Nephron (organoid): Measurements from ENCODE around the gene ARL5A.
"Not testable (repeated sequence)": the region's sequence is repeated elsewhere in the genome, so short reads cannot be mapped to it uniquely, and the experiment has no call there.

Experiments used
- H3K27ac Mint-ChIP-seq, 3 experiments: 2 replicates each; pipeline ENCODE4 v1.8.0; 2020; ENCODE audit warnings: mixed read lengths in 3 of 3, mild to moderate bottlenecking in 2 of 3, moderate library complexity in 1 of 3
- H3K27me3 Mint-ChIP-seq: 2 replicates; pipeline ENCODE4 v1.8.0; 2021; ENCODE audit warnings: low read depth, mild to moderate bottlenecking, moderate library complexity, mixed read lengths
- H3K36me3 Mint-ChIP-seq: 2 replicates; pipeline ENCODE4 v1.8.0; 2020; ENCODE audit warnings: low read depth, mixed read lengths
- H3K4me1 Mint-ChIP-seq: 2 replicates; pipeline ENCODE4 v1.8.0; 2020; ENCODE audit warnings: mixed read lengths
- H3K4me3 Mint-ChIP-seq, 3 experiments: 2 replicates each; pipeline ENCODE4 v1.8.0; 2020; ENCODE audit warnings: mild to moderate bottlenecking in 3 of 3, mixed read lengths in 3 of 3, moderate library complexity in 2 of 3
- H3K9me3 Mint-ChIP-seq: 2 replicates; pipeline ENCODE4 v1.8.0; 2020; ENCODE audit warnings: mixed read lengths
- TF ChIP-seq, protein P1 (sequence below), 3 experiments: fragments of 200-600 bp; sonication (generic); IDR thresholded peaks; one replicate each; pipeline ENCODE4 v1.5.0; 2021; ENCODE audit warnings: antibody characterized with exemption in 3 of 3; ENCODE audit not compliant: unreplicated experiment in 3 of 3

Gene ARL5A

DNA sequence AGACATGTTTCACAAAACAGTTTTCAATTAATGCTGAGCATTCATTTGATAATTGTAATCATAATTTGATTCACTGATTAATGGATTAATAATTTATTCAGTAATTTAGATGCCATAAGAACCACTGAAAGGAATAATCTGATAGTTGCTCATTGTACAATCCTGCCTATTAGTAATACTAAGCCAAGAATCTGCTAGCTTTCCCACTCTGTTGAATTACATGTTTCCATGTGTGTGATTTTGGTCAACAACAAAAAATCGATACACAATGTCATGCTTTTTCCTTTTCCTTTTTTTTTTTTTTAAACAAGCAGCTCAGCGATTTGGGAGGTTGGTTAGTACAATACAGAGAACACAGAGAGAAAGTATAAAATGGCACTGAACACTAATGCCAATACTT is 25.9 kb downstream of the ARL5A start:
- no peak overlapping the region for H3K27ac Mint-ChIP-seq
- H3K36me3 Mint-ChIP-seq, result peaks cover 18% of the 10 kb centered on the region
- no peaks in the 10 kb centered on the region for H3K27me3 Mint-ChIP-seq
- H3K4me3 Mint-ChIP-seq, result no peak overlapping the region
- TF ChIP-seq, protein P1, sequence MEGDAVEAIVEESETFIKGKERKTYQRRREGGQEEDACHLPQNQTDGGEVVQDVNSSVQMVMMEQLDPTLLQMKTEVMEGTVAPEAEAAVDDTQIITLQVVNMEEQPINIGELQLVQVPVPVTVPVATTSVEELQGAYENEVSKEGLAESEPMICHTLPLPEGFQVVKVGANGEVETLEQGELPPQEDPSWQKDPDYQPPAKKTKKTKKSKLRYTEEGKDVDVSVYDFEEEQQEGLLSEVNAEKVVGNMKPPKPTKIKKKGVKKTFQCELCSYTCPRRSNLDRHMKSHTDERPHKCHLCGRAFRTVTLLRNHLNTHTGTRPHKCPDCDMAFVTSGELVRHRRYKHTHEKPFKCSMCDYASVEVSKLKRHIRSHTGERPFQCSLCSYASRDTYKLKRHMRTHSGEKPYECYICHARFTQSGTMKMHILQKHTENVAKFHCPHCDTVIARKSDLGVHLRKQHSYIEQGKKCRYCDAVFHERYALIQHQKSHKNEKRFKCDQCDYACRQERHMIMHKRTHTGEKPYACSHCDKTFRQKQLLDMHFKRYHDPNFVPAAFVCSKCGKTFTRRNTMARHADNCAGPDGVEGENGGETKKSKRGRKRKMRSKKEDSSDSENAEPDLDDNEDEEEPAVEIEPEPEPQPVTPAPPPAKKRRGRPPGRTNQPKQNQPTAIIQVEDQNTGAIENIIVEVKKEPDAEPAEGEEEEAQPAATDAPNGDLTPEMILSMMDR (IDR thresholded peaks at IDR 0.05; ENCODE audit: unreplicated experiment in 3 of 3), result no peak
- H3K9me3 Mint-ChIP-seq, result no peaks in the 10 kb centered on the region
- peaks cover under 1% of the 10 kb centered on the region for H3K4me1 Mint-ChIP-seq

DNA sequence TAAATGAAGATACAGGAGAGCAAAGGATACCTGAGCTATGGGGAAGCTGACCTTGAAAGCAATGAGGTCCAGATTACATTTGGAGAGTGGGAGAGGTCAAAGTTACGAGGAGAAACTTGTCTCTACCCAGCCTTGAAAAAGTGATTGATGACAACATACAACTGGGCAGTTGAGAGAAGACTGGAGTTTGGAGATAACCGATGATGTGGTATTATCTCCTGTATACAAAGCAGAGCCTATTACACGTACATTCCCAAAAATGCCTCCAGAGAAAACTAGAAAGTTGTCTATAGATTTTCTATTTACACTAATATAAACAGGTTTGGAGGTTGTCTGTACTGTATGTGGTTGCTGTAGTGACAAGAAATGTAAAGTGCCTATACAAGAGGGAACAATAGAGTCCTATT is 28.3 kb downstream of the ARL5A start:
- no peak overlapping the region for H3K27ac Mint-ChIP-seq
- peaks cover 22% of the 10 kb centered on the region for H3K36me3 Mint-ChIP-seq
- no peaks in the 10 kb centered on the region for H3K27me3 Mint-ChIP-seq
- H3K9me3 Mint-ChIP-seq, result no peaks in the 10 kb centered on the region
- no peak overlapping the region for H3K4me3 Mint-ChIP-seq
- peaks cover 17% of the 10 kb centered on the region for H3K4me1 Mint-ChIP-seq
- TF ChIP-seq, protein P1 (IDR thresholded peaks at IDR 0.05; ENCODE audit: unreplicated experiment in 3 of 3), result no peak

DNA sequence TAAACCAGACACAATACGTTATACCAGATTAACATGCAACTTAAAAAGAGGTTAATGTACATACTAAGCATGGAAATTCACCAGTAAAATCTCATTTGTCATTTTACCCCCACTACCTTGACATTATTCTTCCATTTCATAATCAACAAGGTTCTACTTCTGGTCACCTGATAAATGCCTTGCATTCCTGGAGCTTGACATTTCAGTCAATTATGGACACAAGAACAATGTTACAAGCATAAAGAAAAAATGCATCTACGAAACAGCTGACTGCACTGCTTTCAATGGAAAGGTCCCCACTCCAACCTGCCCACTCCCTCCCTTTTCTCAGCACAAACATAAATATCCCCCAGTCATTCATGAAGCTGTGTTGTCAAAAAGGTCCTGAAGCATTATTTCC is 31.4 kb downstream of the ARL5A start:
- Mint-ChIP-seq H3K9me3 (no peaks in the 10 kb centered on the region), H3K27me3 (no peaks in the 10 kb centered on the region)

DNA sequence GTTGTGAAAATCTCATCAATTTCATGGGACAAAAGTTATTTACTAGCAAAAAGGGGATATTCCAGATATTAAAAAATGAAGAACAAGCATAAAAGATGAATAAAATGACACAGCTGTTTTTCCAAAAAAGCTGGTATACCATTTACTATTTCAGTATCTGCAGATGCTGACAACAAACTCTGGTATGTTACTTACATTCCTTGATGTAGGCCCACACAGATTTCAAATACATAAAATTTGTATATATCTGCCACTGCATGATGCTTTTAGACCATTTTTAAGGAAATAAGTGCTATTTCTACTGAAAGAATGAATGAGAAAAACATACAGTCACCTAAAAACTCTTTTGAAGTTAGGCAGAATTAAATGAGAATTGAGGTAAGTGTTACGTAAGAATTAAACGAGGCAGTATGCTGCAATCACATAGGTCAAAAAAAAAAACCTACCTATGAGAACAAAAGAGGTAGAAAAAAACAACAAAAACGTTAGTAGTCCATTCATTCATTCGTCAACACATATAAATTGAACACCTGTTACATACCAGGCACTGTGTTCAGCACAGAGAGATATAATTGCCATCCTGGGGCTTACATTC is 32.5 kb downstream of the ARL5A start:
- TF ChIP-seq, protein P1 (IDR thresholded peaks at IDR 0.05; ENCODE audit: unreplicated experiment in 3 of 3), result no peak
- H3K27me3 Mint-ChIP-seq, result no peaks in the 10 kb centered on the region
- peaks cover 25% of the 10 kb centered on the region for H3K36me3 Mint-ChIP-seq
- peaks cover 17% of the 10 kb centered on the region for H3K4me1 Mint-ChIP-seq
- no peaks in the 10 kb centered on the region for H3K9me3 Mint-ChIP-seq
- no peak overlapping the region for H3K4me3 Mint-ChIP-seq
- no peak overlapping the region for H3K27ac Mint-ChIP-seq

More for the DNA sequence above, 31.4 kb downstream of the ARL5A start:
- Mint-ChIP-seq H3K4me3 (no peak overlapping the region), H3K36me3 (peaks cover 18% of the 10 kb centered on the region), H3K4me1 (peaks cover 17% of the 10 kb centered on the region), H3K27ac (peak overlapping the region in 2 of 3 experiments; percentile 4 to 26)
- TF ChIP-seq, protein P1 (IDR thresholded peaks at IDR 0.05; ENCODE audit: unreplicated experiment in 3 of 3), result no peak

DNA sequence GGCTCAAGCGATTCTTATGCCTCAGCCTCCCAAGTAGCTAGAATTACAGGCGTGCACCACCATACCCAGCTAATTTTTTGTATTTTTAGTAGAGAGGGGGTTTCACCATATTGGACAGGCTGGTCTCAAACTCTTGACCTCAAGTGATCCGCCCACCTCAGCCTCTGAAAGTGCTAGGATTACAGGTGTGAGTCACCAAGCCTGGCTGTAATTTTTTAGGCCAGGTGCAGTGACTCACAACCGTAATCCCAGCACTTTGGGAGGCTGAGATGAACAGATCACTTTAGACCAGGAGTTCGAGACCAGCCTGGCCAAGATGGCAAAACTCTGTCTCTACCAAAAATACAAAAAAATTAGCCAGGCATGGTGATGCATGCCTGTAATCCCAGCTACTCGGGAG is 33.8 kb downstream of the ARL5A start:
- H3K4me3 Mint-ChIP-seq, H3K27me3 Mint-ChIP-seq, H3K9me3 Mint-ChIP-seq, H3K27ac Mint-ChIP-seq: not testable (repeated sequence)
- peaks cover 17% of the 10 kb centered on the region for H3K4me1 Mint-ChIP-seq
- H3K36me3 Mint-ChIP-seq, result peaks cover 32% of the 10 kb centered on the region

DNA sequence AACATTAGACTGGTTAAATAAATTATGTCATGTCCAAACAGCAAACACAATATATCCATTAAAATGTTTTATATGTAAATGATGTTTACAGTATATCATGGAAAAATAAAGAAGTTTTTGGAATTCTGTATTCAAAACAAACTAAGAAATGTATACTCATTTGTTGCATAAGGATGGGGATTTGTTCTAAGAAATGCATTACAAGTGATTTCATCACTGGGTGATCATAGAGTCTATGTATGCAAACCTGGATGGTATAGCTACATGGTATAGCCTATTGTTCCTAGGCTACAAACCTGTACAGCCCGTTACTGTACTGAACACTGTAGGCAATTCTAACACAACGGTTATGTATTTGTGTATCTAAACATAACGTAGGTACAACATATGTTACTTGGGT is 35.1 kb downstream of the ARL5A start:
- Mint-ChIP-seq H3K27me3 (no peaks in the 10 kb centered on the region), H3K27ac (no peak overlapping the region), H3K4me3 (no peak overlapping the region), H3K36me3 (peaks cover 33% of the 10 kb centered on the region), H3K4me1 (peaks cover 17% of the 10 kb centered on the region), H3K9me3 (no peaks in the 10 kb centered on the region)
- TF ChIP-seq, protein P1 (IDR thresholded peaks at IDR 0.05; ENCODE audit: unreplicated experiment in 3 of 3), result no peak
